Muscle layer of colon (tissue), 2 donors: ENCODE data around the gene COG5.

Experiments
- H3K27ac ChIP-seq: one replicate; pipeline ENCODE4 v1.7.0; 2013; ENCODE audit warnings: low read depth, mild to moderate bottlenecking, low read length, moderate library complexity
- H3K27me3 ChIP-seq, 2 donors: one replicate each; pipeline ENCODE4 v1.7.0; 2013; ENCODE audit warnings: low read length in 2 of 2, mild to moderate bottlenecking in 2 of 2; ENCODE audit not compliant: insufficient read depth in 2 of 2, control insufficient read depth in 1 of 2
- H3K36me3 ChIP-seq: one replicate; pipeline ENCODE4 v1.7.0; 2013; ENCODE audit warnings: mild to moderate bottlenecking, low read length; ENCODE audit not compliant: insufficient read depth
- H3K4me1 ChIP-seq: one replicate; pipeline ENCODE4 v1.7.0; 2013; ENCODE audit warnings: mild to moderate bottlenecking, low read length; ENCODE audit not compliant: insufficient read depth
- H3K4me3 ChIP-seq, 2 donors: one replicate each; pipeline ENCODE4 v1.7.0; 2013; ENCODE audit warnings: low read length in 2 of 2, low read depth in 1 of 2, mild to moderate bottlenecking in 1 of 2, moderate library complexity in 1 of 2
- H3K9ac ChIP-seq: one replicate; pipeline ENCODE4 v1.7.0; 2013; ENCODE audit warnings: low read length
- H3K9me3 ChIP-seq: one replicate; pipeline ENCODE4 v1.7.0; 2013; ENCODE audit warnings: mild to moderate bottlenecking, low read length
- donor health status: abdominal sarcoma.
- donor health status: Adenocarcinoma of cecum.

Gene COG5

DNA sequence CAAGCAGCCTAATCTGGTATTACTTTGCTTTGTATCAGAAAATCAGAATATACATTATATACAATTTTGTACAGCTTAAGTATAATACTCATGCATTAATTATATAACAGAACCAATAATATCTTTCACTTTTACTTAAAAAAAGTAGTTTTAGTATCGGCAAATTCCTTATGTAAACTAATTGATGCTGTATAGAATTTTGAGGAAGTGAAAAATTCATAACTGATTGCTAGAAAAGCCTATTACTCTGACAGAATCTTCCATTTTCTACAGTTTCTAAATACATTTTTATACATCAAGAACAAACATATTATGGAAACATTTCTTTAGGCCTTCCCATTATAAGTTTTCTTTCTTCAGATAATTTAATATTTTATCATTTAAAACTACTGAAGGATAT is 217.8 kb downstream of the COG5 start:
- Histone ChIP-seq H3K36me3 (no peaks in the 10 kb centered on the region), H3K27ac (no peak overlapping the region), H3K9ac (no peak overlapping the region), H3K4me3 (no peak overlapping the region), H3K27me3 (no peaks in the 10 kb centered on the region), H3K9me3 (no peaks in the 10 kb centered on the region), H3K4me1 (no peaks in the 10 kb centered on the region)

GRCh38 chr7:107344799-107345198 is 218.9 kb downstream of the COG5 start:
- Histone ChIP-seq H3K4me1 (no peaks in the 10 kb centered on the region), H3K27me3 (no peaks in the 10 kb centered on the region), H3K27ac (no peak overlapping the region), H3K36me3 (no peaks in the 10 kb centered on the region), H3K4me3 (no peak overlapping the region), H3K9me3 (no peaks in the 10 kb centered on the region), H3K9ac (no peak overlapping the region)

DNA sequence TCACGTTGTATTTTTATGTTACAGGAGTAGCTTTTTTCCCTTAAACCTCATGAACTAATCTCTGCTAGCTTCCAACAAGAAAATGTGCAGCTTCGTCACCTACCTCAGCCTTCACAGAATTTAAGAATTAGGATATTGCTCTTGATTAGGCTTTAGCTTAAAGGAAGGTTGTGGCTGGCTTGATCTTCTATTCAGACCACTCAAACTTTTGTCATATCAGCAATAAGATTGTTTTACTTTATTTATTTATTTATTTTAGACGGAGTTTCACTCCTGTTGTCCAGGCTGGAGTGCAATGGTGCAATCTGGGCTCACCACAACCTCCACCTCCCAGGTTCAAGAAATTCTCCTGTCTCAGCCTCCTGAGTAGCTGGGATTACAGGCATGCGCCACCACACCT is 219.4 kb downstream of the COG5 start:
- Histone ChIP-seq H3K4me1 (no peaks in the 10 kb centered on the region), H3K27me3 (no peaks in the 10 kb centered on the region), H3K4me3 (no peak overlapping the region), H3K36me3 (no peaks in the 10 kb centered on the region), H3K9ac (no peak overlapping the region), H3K27ac (no peak overlapping the region), H3K9me3 (no peaks in the 10 kb centered on the region)

DNA sequence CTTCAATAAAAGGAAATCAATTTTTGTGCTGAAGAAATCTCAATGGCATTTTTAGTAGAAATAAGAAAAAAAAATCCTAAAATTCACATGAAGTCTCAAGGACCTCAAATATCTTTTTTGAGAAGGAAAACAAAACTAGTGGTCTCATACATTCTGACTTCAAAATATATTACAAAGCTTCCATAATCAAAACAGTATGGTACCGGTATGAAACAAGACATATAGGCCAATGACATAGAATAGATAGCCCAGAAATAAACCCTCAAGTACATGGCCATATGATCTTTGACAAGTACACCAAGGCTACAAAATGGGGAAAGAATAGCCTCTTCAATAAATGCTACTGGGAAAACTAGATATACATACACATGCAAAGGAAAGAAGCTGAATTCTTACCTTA is 225.6 kb downstream of the COG5 start:
- Histone ChIP-seq H3K36me3 (no peaks in the 10 kb centered on the region), H3K4me1 (no peaks in the 10 kb centered on the region), H3K9me3 (no peaks in the 10 kb centered on the region), H3K27me3 (no peaks in the 10 kb centered on the region), H3K9ac (no peak overlapping the region), H3K4me3 (no peak overlapping the region), H3K27ac (no peak overlapping the region)

DNA sequence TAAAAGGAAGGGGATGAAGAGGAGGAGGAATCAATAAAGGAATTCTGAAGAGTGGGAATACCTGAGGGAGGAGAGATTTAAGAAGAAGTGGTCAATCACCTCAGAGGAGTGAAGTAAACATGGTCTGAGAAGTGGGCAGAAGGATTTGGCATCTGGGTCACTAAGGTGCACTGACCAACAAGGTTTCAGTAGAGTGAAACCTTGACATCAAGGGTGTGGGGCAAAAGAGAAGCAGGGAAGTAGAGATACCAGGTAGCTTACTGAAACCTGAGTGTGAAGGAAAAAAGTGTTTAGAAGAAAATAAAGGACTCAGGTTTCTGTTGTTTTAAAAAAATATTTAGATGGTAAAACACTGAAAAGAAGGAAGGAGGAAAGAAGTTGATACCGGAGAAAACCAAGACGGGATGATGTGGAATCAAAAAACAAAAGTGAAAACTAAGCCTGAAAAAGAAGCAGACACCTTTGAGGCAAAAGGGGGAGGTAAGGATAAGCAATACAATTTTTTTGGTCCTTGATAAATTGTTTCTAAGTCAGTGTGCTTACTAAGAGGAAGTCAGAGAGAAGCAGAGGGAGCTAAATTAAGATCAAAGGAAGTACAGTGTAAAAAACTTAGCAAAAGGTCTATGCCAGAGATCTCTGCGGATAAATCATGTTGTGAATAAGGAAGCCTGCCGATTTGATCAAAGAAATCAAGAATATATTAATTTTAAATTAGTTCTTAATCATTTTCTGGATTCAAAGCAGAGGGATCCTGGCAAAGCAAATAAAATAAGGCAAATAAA is 231.0 kb downstream of the COG5 start:
- Histone ChIP-seq H3K27ac (no peak overlapping the region), H3K9ac (no peak overlapping the region), H3K4me1 (no peaks in the 10 kb centered on the region), H3K36me3 (no peaks in the 10 kb centered on the region), H3K27me3 (no peaks in the 10 kb centered on the region), H3K4me3 (no peak overlapping the region), H3K9me3 (no peaks in the 10 kb centered on the region)

DNA sequence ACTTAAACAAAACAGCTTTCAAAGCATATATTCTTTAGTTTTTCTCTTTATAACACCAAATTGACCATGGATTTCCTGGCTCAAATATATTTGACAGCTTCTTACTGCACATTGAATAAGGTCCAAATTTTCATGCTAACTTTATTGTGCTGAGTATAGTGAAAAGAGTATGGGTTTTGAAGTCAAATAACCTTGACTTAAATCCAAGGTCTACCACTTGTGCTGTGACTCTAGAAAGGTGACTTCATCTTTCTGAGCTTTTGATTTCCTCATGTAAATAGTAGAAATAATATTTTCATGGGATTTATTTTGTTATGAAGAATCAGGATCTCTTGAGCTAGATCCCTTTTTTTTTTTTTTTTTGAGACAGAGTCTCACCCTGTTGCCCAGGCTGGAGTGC is 233.2 kb downstream of the COG5 start:
- Histone ChIP-seq H3K9ac (no peak overlapping the region), H3K27me3 (no peaks in the 10 kb centered on the region), H3K4me1 (no peaks in the 10 kb centered on the region), H3K27ac (no peak overlapping the region), H3K9me3 (no peaks in the 10 kb centered on the region), H3K4me3 (no peak overlapping the region), H3K36me3 (no peaks in the 10 kb centered on the region)

DNA sequence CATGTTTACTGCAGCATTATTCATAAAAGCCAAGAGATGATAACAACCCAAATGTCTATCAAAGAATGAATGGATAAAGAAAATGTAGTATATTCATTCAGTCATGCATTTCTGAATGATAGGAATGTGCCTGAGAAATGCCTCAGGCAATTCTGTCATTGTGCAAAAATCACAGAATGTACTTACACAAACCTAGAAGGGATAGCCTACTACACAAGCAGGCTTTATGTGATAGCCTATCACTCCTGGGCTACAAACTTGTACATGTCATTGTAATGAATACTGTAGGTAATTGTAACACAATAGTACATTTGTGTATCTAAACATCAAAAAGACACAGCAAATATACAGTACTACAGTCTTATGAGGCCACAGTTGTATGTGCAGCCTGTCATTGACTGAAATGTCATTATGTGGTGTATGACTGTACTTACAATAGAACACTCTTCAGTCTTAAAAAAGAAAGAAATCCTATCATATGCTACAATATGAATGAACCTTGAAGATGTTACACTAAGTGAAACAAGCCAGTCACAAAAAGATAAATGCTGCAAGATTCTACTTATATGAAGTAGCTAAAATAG is 235.6 kb downstream of the COG5 start:
- H3K27ac ChIP-seq = no peak overlapping the region
- no peaks in the 10 kb centered on the region for H3K36me3 ChIP-seq
- no peak overlapping the region for H3K4me3 ChIP-seq
- no peaks in the 10 kb centered on the region for H3K27me3 ChIP-seq
- no peak overlapping the region for H3K9ac ChIP-seq
- H3K9me3 ChIP-seq = no peaks in the 10 kb centered on the region
- no peaks in the 10 kb centered on the region for H3K4me1 ChIP-seq

DNA sequence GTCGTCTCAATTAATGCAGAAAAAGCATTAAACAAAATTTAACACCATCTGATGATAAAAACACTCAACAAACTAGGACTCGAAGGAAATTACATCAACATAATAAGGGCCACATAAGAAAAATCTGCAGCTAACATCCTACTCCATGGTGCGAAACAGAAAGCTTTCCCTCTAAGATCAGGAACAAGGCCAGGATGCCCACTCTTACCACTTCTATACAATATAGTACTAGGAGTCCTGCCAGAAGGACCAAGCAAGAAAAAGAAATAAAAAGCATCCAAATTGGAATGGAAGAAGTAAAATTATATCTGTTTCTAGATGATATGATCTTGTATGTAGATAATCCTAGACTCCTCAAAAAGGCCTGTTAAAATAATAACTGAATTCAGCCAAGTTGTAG is 237.7 kb downstream of the COG5 start:
- H3K4me3 ChIP-seq = no peak overlapping the region
- no peak overlapping the region for H3K9ac ChIP-seq

GRCh38 chr7:107322015-107322414 is 241.7 kb downstream of the COG5 start:
- Histone ChIP-seq H3K4me1 (no peaks in the 10 kb centered on the region), H3K4me3 (no peak overlapping the region), H3K36me3 (no peaks in the 10 kb centered on the region), H3K9ac (no peak overlapping the region), H3K27ac (no peak overlapping the region), H3K27me3 (no peaks in the 10 kb centered on the region), H3K9me3 (no peaks in the 10 kb centered on the region)

More for the DNA sequence above, 237.7 kb downstream of the COG5 start:
- Histone ChIP-seq H3K9me3 (no peaks in the 10 kb centered on the region), H3K4me1 (no peaks in the 10 kb centered on the region), H3K36me3 (no peaks in the 10 kb centered on the region), H3K27me3 (no peaks in the 10 kb centered on the region), H3K27ac (no peak overlapping the region)

- Histone ChIP-seq H3K27me3 (no peaks in the 10 kb centered on the region), H3K9me3 (no peaks in the 10 kb centered on the region), H3K9ac (no peak overlapping the region), H3K36me3 (no peaks in the 10 kb centered on the region), H3K4me1 (no peaks in the 10 kb centered on the region), H3K27ac (no peak overlapping the region), H3K4me3 (no peak overlapping the region)
Measured at GRCh38 chr7:107321611-107322010, 242.1 kb downstream of the COG5 start.

DNA sequence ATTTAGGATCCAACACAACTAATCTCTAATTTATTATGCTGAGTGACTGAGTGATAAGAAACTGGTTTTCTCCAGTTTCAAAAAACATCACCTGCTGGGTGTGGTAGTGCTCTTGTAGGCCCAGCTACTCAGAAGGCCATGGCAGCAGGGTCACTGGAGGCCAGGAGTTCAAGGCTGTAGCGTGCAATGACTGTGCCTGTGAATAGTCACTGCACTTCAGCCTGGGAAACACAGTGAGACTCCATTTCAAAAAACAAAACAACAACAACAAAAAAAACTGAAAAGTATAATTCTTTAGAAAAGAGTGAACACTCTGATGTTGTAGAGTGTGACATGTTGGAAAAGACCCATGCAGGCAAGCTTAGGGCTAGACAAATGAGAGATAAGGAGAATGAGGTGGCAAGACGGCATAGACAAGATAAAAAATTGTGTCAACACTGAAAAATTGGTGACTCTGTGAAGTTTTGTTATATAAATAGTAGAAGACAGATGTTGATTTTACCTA is 243.9 kb downstream of the COG5 start:
- Histone ChIP-seq H3K9ac (no peak overlapping the region), H3K36me3 (no peaks in the 10 kb centered on the region), H3K9me3 (no peaks in the 10 kb centered on the region), H3K27me3 (no peaks in the 10 kb centered on the region), H3K27ac (no peak overlapping the region), H3K4me3 (no peak overlapping the region), H3K4me1 (no peaks in the 10 kb centered on the region)
